Natural killer cell (primary cell): Measurements from ENCODE around the gene PML. TPM values are rescaled to one million over a fixed set of nuclear protein-coding genes. Genes with fewer than 3 reads are reported as not detected.

Experiments used
- ATAC-seq, 3 donors: fragments of 150-1000 bp in 2 of 3; fragments of 200-7000 bp in 1 of 3; cut with Tn5 transposase; 1 replicate in 1 of 3; 2 replicates in 2 of 3; pipeline ENCODE4 v1.10.0; 2021; ENCODE audit warnings: mild to moderate bottlenecking in 2 of 3, moderate library complexity in 2 of 3
- DNase-seq, 2 donors: peaks; one replicate each; pipeline versions ENCODE4 v3.0.0 to v3.0.0-alpha.2; 2013 to 2021; ENCODE audit warnings: mixed read lengths in 1 of 2
- H3K27ac ChIP-seq: one replicate; pipeline ENCODE4 v1.5.1; 2013; ENCODE audit warnings: mild to moderate bottlenecking, low read length
- H3K27me3 ChIP-seq: one replicate; pipeline ENCODE4 v1.6.1; 2013; ENCODE audit warnings: low read length; ENCODE audit not compliant: control insufficient read depth, insufficient read depth
- H3K36me3 ChIP-seq: one replicate; pipeline ENCODE4 v1.6.1; 2013; ENCODE audit warnings: low read length; ENCODE audit not compliant: control insufficient read depth, insufficient read depth
- H3K4me1 ChIP-seq: one replicate; pipeline ENCODE4 v1.6.1; 2013; ENCODE audit warnings: low read length; ENCODE audit not compliant: control insufficient read depth, insufficient read depth
- H3K4me3 ChIP-seq: one replicate; pipeline ENCODE4 v1.5.1; 2013; ENCODE audit warnings: low read length
- H3K9me3 ChIP-seq: one replicate; pipeline ENCODE4 v1.6.1; 2013; ENCODE audit warnings: low read length; ENCODE audit not compliant: control insufficient read depth, insufficient read depth
- H3K27ac Mint-ChIP-seq, 2 donors: one replicate each; pipeline ENCODE4 v1.8.0; 2022; ENCODE audit warnings: mild to moderate bottlenecking in 2 of 2, mixed read lengths in 2 of 2, moderate library complexity in 1 of 2
- H3K27me3 Mint-ChIP-seq, 2 donors: one replicate each; pipeline ENCODE4 v1.8.0; 2022; ENCODE audit warnings: low read depth in 2 of 2, mixed read lengths in 2 of 2
- H3K36me3 Mint-ChIP-seq: one replicate; pipeline ENCODE4 v1.8.0; 2022; ENCODE audit warnings: mixed read lengths
- H3K4me1 Mint-ChIP-seq, 2 donors: one replicate each; pipeline ENCODE4 v1.8.0; 2022; ENCODE audit warnings: mixed read lengths in 2 of 2
- H3K4me3 Mint-ChIP-seq: one replicate; pipeline ENCODE4 v1.8.0; 2022; ENCODE audit warnings: mild to moderate bottlenecking, moderate library complexity, mixed read lengths
- H3K9me3 Mint-ChIP-seq, 2 donors: one replicate each; pipeline ENCODE4 v1.8.0; 2022; ENCODE audit warnings: mixed read lengths in 2 of 2
- CTCF ChIP-seq: fragments of 200-600 bp; IDR thresholded peaks from one replicate; pipeline ENCODE4 v1.8.0; 2022; ENCODE audit warnings: antibody characterized with exemption
- WGBS: methylation state at CpG from one replicate; pipeline ENCODE4 v1.1.7; 2013; ENCODE audit warnings: missing lambda C conversion rate; ENCODE audit not compliant: insufficient coverage; 5-methylcytosine and 5-hydroxymethylcytosine counted together
- intact Hi-C: fragments of 100-400 bp; cut with micrococcal nuclease; formaldehyde crosslinking; loops from one replicate; pipeline ENCODE4 v1.14.2; 2022
- total RNA-seq, 4 donors: library from RNA; stranded (reverse); fragments of 120-200 nt in 1 of 4; gene quantifications; one replicate each; pipeline versions ENCODE4 v1.2.3 to v1.2.4, GENCODE V29; 2013 to 2022

The PML gene
- total RNA-seq, 3 donors from 2014 or later (not counting 1 experiment from before 2014, with no cell fraction given) = 65.8 to 68.7 (median 67.6) TPM

- no peak overlapping the region for H3K27ac Mint-ChIP-seq
- H3K9me3 Mint-ChIP-seq = no peaks in the 10 kb centered on the region
- Histone ChIP-seq H3K9me3 (no peaks in the 10 kb centered on the region), H3K27me3 (no peaks in the 10 kb centered on the region), H3K4me1 (peaks cover 17% of the 10 kb centered on the region), H3K36me3 (no peaks in the 10 kb centered on the region), H3K4me3 (no peak overlapping the region), H3K27ac (no peak overlapping the region)
- H3K27me3 Mint-ChIP-seq = peaks cover 3 to 7% of the 10 kb centered on the region in 2 donors
- H3K36me3 Mint-ChIP-seq = no peaks in the 10 kb centered on the region
- peak overlapping the region; percentile 45 for H3K4me3 Mint-ChIP-seq
- 20% methylated on average over 13 of the region's 13 CpGs for WGBS
- no peak for TF ChIP-seq CTCF
- H3K4me1 Mint-ChIP-seq = peaks cover 19 to 25% of the 10 kb centered on the region in 2 donors
- intact Hi-C loops = loop anchor here (10.0 kb wide), 1 partner anchor 90 kb away; the partner anchor contains the start of gene TBC1D21
- ATAC-seq (peak in 2 of 3 donors; percentile 33 to 37), DNase-seq (peak in 1 of 2 donors; percentile 50)
Observed at GRCh38 chr15:73965094-73965757, 29.3 kb upstream of the PML start.

- Mint-ChIP-seq H3K9me3 (no peaks in the 10 kb centered on the region), H3K4me3 (no peak overlapping the region), H3K4me1 (peaks cover 19 to 25% of the 10 kb centered on the region in 2 donors), H3K27me3 (peaks cover 3 to 7% of the 10 kb centered on the region in 2 donors), H3K27ac (no peak overlapping the region), H3K36me3 (no peaks in the 10 kb centered on the region)
- no peak overlapping the region for H3K27ac ChIP-seq
- no peaks in the 10 kb centered on the region for H3K36me3 ChIP-seq
- peaks cover 17% of the 10 kb centered on the region for H3K4me1 ChIP-seq
- no peaks in the 10 kb centered on the region for H3K9me3 ChIP-seq
- DNase-seq = peak in 1 of 2 donors; percentile 67
- H3K27me3 ChIP-seq = no peaks in the 10 kb centered on the region
- no peak overlapping the region for H3K4me3 ChIP-seq
- TF ChIP-seq CTCF = no peak
- ATAC-seq = no peak
- intact Hi-C loops = loop anchor here (10.0 kb wide), 1 partner anchor 91 kb away; the partner anchor contains the start of gene TBC1D21
- WGBS = 0% methylated on average over 1 of the region's 2 CpGs
Observed at GRCh38 chr15:73965758-73966113, 28.8 kb upstream of the PML start.

GRCh38 chr15:73968461-73968860 lies 26.1 kb upstream of the PML start:
- no peaks in the 10 kb centered on the region for H3K9me3 Mint-ChIP-seq
- H3K27me3 ChIP-seq = no peaks in the 10 kb centered on the region
- TF ChIP-seq CTCF = no peak
- WGBS = 100% methylated on average over 3 of the region's 3 CpGs
- intact Hi-C loops = loop anchor here (10.0 kb wide), 1 partner anchor 94 kb away; the partner anchor contains the start of gene TBC1D21
- ATAC-seq (no peak), DNase-seq (no peak)
- H3K4me1 ChIP-seq = peaks cover 24% of the 10 kb centered on the region
- H3K4me3 ChIP-seq = no peak overlapping the region
- no peaks in the 10 kb centered on the region for H3K9me3 ChIP-seq
- peaks cover 19 to 32% of the 10 kb centered on the region in 2 donors for H3K4me1 Mint-ChIP-seq
- no peak overlapping the region for H3K27ac ChIP-seq
- H3K36me3 Mint-ChIP-seq = no peaks in the 10 kb centered on the region
- H3K27ac Mint-ChIP-seq = no peak overlapping the region
- H3K36me3 ChIP-seq = no peaks in the 10 kb centered on the region
- H3K4me3 Mint-ChIP-seq = no peak overlapping the region
- H3K27me3 Mint-ChIP-seq = peaks cover 1 to 7% of the 10 kb centered on the region in 2 donors
